ENCODE data around the gene ABI1. TPM values are rescaled to one million over a fixed set of nuclear protein-coding genes. Genes with fewer than 3 reads are reported as not detected.
"Not testable (repeated sequence)": the region's sequence is repeated elsewhere in the genome, so short reads cannot be mapped to it uniquely, and the experiment has no call there.

ABI1 gene
- total and polyA plus RNA-seq, 2 donors (not counting 1 experiment from before 2014, with no cell fraction given): 37.8 to 80.5 TPM

GRCh38 chr10:26857553-26857952 is 3.2 kb downstream of the ABI1 start:
- H3K4me1 ChIP-seq (ENCODE audit: control insufficient read depth in 2 of 2, insufficient read depth in 2 of 2, low read length in 2 of 2): peaks cover 44 to 58% of the 10 kb centered on the region in 2 donors
- Mint-ChIP-seq H3K27ac (peak overlapping the region; percentile 76), H3K4me3 (peak overlapping the region; percentile 79), H3K4me1 (peaks cover 55% of the 10 kb centered on the region)
- CTCF ChIA-PET: interaction anchor here (0.7 to 2.3 kb wide), 8 partner anchors 13 to 423 kb away, joined by 3 to 15 read pairs (median 6); no protein-coding TSS in a partner anchor
- not testable (repeated sequence) for H3K9me3 Mint-ChIP-seq (ENCODE audit: insufficient read depth); ATAC-seq (ENCODE audit: low read depth); H3K9me3 ChIP-seq (ENCODE audit: control extremely low read depth in 1 of 3, control insufficient read depth in 2 of 3, insufficient read depth in 1 of 3, low read length in 2 of 3); H3K36me3 ChIP-seq (replicated peaks in 1 of 2; ENCODE audit: control extremely low read depth in 1 of 2, control insufficient read depth in 1 of 2, extremely low read depth in 1 of 2, insufficient read depth in 2 of 2, low read length in 1 of 2); H3K27me3 ChIP-seq (replicated peaks in 1 of 4; ENCODE audit: control extremely low read depth in 1 of 4, control insufficient read depth in 3 of 4, insufficient read depth in 4 of 4, low read length in 3 of 4); DNase-seq; H2AFZ ChIP-seq (ENCODE audit: insufficient read depth, low read depth, low read length, poor library complexity, severe bottlenecking); H3K27me3 Mint-ChIP-seq
- intact Hi-C loops (cut with micrococcal nuclease): loop anchor here (5.0 kb wide), 1 partner anchor 35 kb away; no protein-coding TSS in a partner anchor
- H3K4me3 ChIP-seq (ENCODE audit: control extremely low read depth in 1 of 5, extremely low read depth in 1 of 5, insufficient read depth in 1 of 5, low read depth in 2 of 5, low read length in 4 of 5): peak overlapping the region in 2 of 5 experiments; percentile 44 to 100
- POLR2A ChIA-PET: interaction anchor here (0.6 to 0.7 kb wide), 5 partner anchors 33 to 433 kb away, joined by 3 to 7 read pairs (median 4); no protein-coding TSS in a partner anchor
- H3K4me2 ChIP-seq (replicated peaks; ENCODE audit: low read depth, low read length, poor library complexity, severe bottlenecking): peak overlapping the region; percentile 84
- peak overlapping the region; percentile 88 to 94 for H3K27ac ChIP-seq (ENCODE audit: low read length in 2 of 2)
- peak overlapping the region; percentile 92 for H3K9ac ChIP-seq (ENCODE audit: low read length)
- H3K79me2 ChIP-seq (ENCODE audit: control insufficient read depth, insufficient read depth, low read length): peaks cover 82% of the 10 kb centered on the region
- peaks cover 58% of the 10 kb centered on the region for H4K20me1 ChIP-seq (ENCODE audit: control insufficient read depth, insufficient read depth, low read length, poor library complexity, severe bottlenecking)

DNA sequence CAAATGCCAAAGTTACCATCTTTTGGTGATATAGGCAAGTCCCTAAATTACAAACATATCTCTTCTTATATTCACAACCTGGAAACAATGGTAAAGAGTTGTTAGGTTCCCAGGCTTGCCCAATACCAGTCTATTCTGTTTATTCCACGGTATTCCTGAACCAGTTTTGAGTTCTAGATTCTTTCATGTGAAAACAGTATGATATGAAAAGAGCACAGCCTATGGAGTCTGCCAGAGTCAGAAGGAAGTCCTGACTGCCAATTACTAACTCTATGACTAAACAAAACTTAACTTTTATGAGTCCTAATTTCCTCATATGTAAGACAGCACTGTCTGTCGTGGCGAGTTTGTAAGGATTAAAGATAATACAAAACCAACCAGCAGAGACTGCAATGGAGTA is 5.6 kb downstream of the ABI1 start:
- ATAC-seq (ENCODE audit: low read depth): no peak
- no peaks in the 10 kb centered on the region for H3K27me3 Mint-ChIP-seq
- H3K4me2 ChIP-seq (replicated peaks; ENCODE audit: low read depth, low read length, poor library complexity, severe bottlenecking): no peak overlapping the region
- H3K9me3 Mint-ChIP-seq (ENCODE audit: insufficient read depth): no peaks in the 10 kb centered on the region
- peaks cover 75% of the 10 kb centered on the region for H4K20me1 ChIP-seq (ENCODE audit: control insufficient read depth, insufficient read depth, low read length, poor library complexity, severe bottlenecking)
- ChIA-PET CTCF (no interaction called here), POLR2A (no interaction called here)
- no peak overlapping the region for H3K4me3 Mint-ChIP-seq
- peaks cover 64% of the 10 kb centered on the region for H3K4me1 Mint-ChIP-seq
- peak overlapping the region in 1 of 2 donors; percentile 45 for H3K27ac ChIP-seq (ENCODE audit: low read length in 2 of 2)
- intact Hi-C loops (cut with micrococcal nuclease): loop anchor here (2.0 to 5.0 kb wide), 2 partner anchors 14 to 33 kb away; no protein-coding TSS in a partner anchor
- no peak for DNase-seq
- peak overlapping the region; percentile 20 for H3K27ac Mint-ChIP-seq
- H3K79me2 ChIP-seq (ENCODE audit: control insufficient read depth, insufficient read depth, low read length): peaks cover 100% of the 10 kb centered on the region
- no peak overlapping the region for H3K9ac ChIP-seq (ENCODE audit: low read length)
- H3K4me3 ChIP-seq (ENCODE audit: control extremely low read depth in 1 of 5, extremely low read depth in 1 of 5, insufficient read depth in 1 of 5, low read depth in 2 of 5, low read length in 4 of 5): no peak overlapping the region
- H2AFZ ChIP-seq (ENCODE audit: insufficient read depth, low read depth, low read length, poor library complexity, severe bottlenecking): no peak overlapping the region
- H3K4me1 ChIP-seq (ENCODE audit: control insufficient read depth in 2 of 2, insufficient read depth in 2 of 2, low read length in 2 of 2): peaks cover 42 to 66% of the 10 kb centered on the region in 2 donors
- TF ChIP-seq CTCF (IDR thresholded peaks at IDR 0.05) (no peak), EZH2 (IDR thresholded peaks at IDR 0.05; ENCODE audit: borderline replicate concordance, insufficient read depth, low read depth, low read length, poor library complexity, severe bottlenecking) (no peak)
- peaks cover 0 to 4% (median 0%) of the 10 kb centered on the region in 3 donors for H3K9me3 ChIP-seq (ENCODE audit: control extremely low read depth in 1 of 3, control insufficient read depth in 2 of 3, insufficient read depth in 1 of 3, low read length in 2 of 3)
- no peaks in the 10 kb centered on the region for H3K36me3 ChIP-seq (replicated peaks in 1 of 2; ENCODE audit: control extremely low read depth in 1 of 2, control insufficient read depth in 1 of 2, extremely low read depth in 1 of 2, insufficient read depth in 2 of 2, low read length in 1 of 2)
- no peaks in the 10 kb centered on the region for H3K27me3 ChIP-seq (replicated peaks in 1 of 4; ENCODE audit: control extremely low read depth in 1 of 4, control insufficient read depth in 3 of 4, insufficient read depth in 4 of 4, low read length in 3 of 4)
- no CpG with 5 or more reads among the region's 3 CpGs for WGBS (ENCODE audit: insufficient coverage)

Data from B cell (primary cell).